Nephron progenitor cell (in vitro differentiated cells): Measurements from ENCODE around the gene MUS81.

Source experiments
- DNase-seq: peaks from one replicate; pipeline ENCODE4 v3.0.0; 2021
- H3K27ac Mint-ChIP-seq: 2 replicates; pipeline ENCODE4 v1.8.0; 2021; ENCODE audit warnings: mild to moderate bottlenecking, moderate library complexity, mixed read lengths
- H3K27me3 Mint-ChIP-seq: 2 replicates; pipeline ENCODE4 v1.8.0; 2021; ENCODE audit warnings: mild to moderate bottlenecking, low read depth, mixed read lengths; ENCODE audit not compliant: poor library complexity
- H3K36me3 Mint-ChIP-seq: 2 replicates; pipeline ENCODE4 v1.8.0; 2021; ENCODE audit warnings: low read depth, mixed read lengths
- H3K4me1 Mint-ChIP-seq: 2 replicates; pipeline ENCODE4 v1.8.0; 2021; ENCODE audit warnings: mixed read lengths
- H3K4me3 Mint-ChIP-seq: 2 replicates; pipeline ENCODE4 v1.8.0; 2021; ENCODE audit warnings: mild to moderate bottlenecking, moderate library complexity, mixed read lengths
- H3K9me3 Mint-ChIP-seq: 2 replicates; pipeline ENCODE4 v1.8.0; 2021; ENCODE audit warnings: mild to moderate bottlenecking, moderate library complexity, mixed read lengths
- TF ChIP-seq, protein P1 (sequence below): fragments of 200-600 bp; sonication (generic); IDR thresholded peaks from 2 replicates; pipeline ENCODE4 v1.5.0; 2021; ENCODE audit warnings: antibody characterized with exemption

MUS81 gene

DNA sequence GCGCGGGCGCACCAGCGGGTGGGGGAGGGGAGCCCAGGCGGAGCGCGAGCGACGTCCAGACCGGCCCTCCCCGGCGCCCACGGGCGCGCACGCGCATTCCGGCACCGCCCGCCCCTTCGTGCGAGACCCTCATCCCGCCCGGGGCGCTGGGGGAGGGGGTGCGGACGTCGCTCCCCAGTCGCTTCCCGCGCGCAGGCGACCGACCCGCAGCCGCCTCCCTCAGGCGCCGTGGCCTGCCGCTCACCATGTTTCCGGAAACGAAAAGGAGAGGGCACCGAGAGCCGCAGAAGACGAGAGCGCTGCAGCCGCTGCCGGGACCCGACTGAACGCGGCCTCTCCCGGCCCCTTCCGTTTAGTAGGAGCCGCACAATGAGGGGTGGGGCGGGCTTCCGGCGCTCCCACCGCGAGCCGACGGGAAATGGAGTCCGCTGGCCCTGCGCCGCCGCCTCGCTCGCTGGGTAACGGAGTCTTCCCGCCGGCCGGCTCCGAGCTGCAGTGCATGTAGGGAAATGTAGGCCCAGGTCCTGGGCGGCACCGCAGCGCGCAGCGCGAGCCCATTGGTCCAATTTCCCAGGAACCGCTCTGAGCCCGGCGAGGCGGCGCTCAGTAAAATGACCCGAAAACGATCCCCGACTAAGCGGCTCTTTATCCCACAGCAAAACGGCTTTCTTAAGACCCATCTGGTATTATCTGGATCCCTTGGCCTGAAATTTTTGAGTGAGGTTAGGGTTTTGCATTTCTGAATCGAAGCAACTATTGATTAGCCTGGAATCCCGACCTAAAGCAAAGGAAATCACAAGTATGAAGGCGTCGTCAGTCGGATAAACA is 2.2 kb upstream of the MUS81 start, which contains the start of gene CFL1:
TSS of gene CFL1 (minus strand) at position 328 of the 828 bp plus-strand sequence. CDS start at position 247, 81 bp downstream.
- H3K27ac Mint-ChIP-seq: peak within 1 kb of the TSS; percentile 100
- H3K9me3 Mint-ChIP-seq: no peaks in the 10 kb centered on the region
- H3K36me3 Mint-ChIP-seq: peaks cover 44% of the 10 kb centered on the region
- H3K4me3 Mint-ChIP-seq: peak within 1 kb of the TSS; percentile 93
- DNase-seq: peak; percentile 96
- peaks cover 58% of the 10 kb centered on the region for H3K4me1 Mint-ChIP-seq
- TF ChIP-seq, protein P1, sequence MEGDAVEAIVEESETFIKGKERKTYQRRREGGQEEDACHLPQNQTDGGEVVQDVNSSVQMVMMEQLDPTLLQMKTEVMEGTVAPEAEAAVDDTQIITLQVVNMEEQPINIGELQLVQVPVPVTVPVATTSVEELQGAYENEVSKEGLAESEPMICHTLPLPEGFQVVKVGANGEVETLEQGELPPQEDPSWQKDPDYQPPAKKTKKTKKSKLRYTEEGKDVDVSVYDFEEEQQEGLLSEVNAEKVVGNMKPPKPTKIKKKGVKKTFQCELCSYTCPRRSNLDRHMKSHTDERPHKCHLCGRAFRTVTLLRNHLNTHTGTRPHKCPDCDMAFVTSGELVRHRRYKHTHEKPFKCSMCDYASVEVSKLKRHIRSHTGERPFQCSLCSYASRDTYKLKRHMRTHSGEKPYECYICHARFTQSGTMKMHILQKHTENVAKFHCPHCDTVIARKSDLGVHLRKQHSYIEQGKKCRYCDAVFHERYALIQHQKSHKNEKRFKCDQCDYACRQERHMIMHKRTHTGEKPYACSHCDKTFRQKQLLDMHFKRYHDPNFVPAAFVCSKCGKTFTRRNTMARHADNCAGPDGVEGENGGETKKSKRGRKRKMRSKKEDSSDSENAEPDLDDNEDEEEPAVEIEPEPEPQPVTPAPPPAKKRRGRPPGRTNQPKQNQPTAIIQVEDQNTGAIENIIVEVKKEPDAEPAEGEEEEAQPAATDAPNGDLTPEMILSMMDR: no peak
- peaks cover 5% of the 10 kb centered on the region for H3K27me3 Mint-ChIP-seq

DNA sequence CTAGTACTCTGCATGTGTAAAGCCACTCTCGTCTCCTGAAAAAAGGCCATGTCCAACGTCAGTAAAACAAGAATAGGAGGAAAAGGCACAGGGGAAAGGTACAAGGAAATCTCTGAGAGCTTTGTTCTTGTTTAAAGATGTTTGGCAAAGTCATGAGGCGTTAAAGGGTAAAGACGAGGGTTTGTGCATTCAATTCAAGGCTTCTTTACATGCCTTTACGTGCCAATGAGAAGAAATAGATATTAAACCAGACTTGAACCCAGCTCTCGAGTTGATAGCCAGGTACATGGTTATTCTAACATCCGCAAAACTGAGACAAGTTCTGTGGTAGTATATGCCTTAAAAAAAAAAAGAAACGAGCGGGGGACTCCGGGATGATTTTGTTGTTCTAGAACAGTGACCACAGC is 1.5 kb upstream of the MUS81 start:
- Mint-ChIP-seq H3K36me3 (peaks cover 38% of the 10 kb centered on the region), H3K27me3 (peaks cover 7% of the 10 kb centered on the region), H3K4me1 (peaks cover 58% of the 10 kb centered on the region), H3K27ac (peak overlapping the region; percentile 100), H3K4me3 (peak overlapping the region; percentile 87), H3K9me3 (no peaks in the 10 kb centered on the region)
- TF ChIP-seq, protein P1: no peak
- DNase-seq: no peak

DNA sequence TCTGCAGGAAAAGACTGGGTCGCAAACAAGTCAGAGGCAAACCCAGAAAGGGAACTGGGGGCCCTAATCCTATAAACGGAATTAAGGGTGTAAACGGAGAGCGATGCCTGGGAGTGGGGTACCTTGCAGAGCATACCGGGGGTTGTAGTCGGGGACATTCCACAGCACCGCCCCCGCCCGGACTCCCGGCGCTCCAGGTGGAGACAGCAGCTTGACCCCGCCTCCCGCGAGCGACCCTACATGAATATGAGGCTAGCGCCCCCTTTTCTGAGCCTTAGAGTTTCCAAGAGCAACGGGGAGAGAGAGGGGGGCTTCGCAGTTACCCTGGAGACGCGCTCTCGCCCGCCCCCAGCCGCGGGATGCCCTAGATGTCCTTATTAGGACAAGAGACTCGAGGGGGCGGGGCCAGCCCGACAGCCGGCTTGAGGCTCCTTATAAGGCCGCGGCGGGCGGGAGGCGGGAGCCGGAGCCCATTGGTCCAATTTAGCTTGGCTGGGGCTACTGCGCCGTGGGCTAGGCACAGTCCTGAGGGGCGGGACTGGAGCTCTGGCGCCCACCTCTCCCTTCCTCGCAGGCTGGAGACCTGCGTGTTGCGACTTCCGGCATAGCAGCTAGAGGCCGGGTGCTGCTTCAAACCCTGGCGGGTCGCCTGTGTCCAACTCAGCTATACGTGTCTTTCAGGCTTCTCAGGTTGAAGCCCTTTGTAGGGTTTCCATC is 980 bp upstream of the MUS81 start:
- TF ChIP-seq, protein P1: no peak
- Mint-ChIP-seq H3K27me3 (peaks cover 11% of the 10 kb centered on the region), H3K36me3 (peaks cover 32% of the 10 kb centered on the region)

DNA sequence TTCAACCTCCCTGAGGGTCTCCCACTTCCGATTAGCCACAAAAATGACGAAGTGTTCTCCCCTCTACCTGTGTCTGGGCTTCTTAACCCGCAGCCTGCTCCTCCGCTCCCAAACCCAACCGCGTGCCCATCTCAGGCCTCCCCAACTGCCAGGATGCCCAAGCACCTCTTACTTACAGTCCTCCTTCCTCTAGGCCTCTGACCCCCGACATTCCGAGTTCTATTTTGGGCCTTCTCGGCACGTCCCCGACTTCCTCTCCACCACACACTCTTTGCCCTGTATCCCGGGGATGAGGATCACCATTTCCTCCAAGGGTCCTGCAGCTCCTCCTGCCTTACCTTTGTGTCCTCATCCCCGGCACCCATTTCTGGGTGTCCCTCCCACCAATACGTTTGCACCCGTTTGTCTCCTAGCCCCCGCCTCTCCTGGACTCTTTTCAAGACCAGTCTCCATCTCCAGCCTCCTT is 388 bp upstream of the MUS81 start:
- H3K27ac Mint-ChIP-seq: peak overlapping the region; percentile 98
- TF ChIP-seq, protein P1: no peak
- peaks cover 11% of the 10 kb centered on the region for H3K27me3 Mint-ChIP-seq
- peak overlapping the region; percentile 87 for H3K4me3 Mint-ChIP-seq
- H3K4me1 Mint-ChIP-seq: peaks cover 50% of the 10 kb centered on the region
- no peaks in the 10 kb centered on the region for H3K9me3 Mint-ChIP-seq
- no peak for DNase-seq
- peaks cover 26% of the 10 kb centered on the region for H3K36me3 Mint-ChIP-seq

More for the DNA sequence above, 980 bp upstream of the MUS81 start:
- peaks cover 56% of the 10 kb centered on the region for H3K4me1 Mint-ChIP-seq
- peak; percentile 99 for DNase-seq
- no peaks in the 10 kb centered on the region for H3K9me3 Mint-ChIP-seq
- peak overlapping the region; percentile 87 for H3K4me3 Mint-ChIP-seq
- peak overlapping the region; percentile 100 for H3K27ac Mint-ChIP-seq

DNA sequence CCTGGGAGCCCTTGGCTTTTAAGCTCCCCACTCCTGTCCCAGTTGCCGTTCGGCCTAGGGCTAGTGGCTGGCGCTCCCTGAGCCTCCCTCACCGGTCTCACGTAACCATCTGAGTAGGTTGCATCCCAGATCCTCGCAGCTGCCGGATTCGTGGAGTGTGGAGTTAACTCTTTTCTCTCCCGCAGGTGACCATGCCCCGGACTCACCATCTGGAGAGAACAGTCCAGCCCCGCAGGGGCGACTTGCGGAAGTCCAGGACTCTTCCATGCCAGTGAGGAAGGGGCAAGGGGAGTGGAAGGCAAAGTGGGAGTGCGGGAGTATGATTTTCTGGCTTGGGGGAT is 902 bp downstream of the MUS81 start:
- TF ChIP-seq, protein P1: no peak
- H3K4me3 Mint-ChIP-seq: peak overlapping the region; percentile 87
- peaks cover 11% of the 10 kb centered on the region for H3K27me3 Mint-ChIP-seq
- H3K27ac Mint-ChIP-seq: peak overlapping the region; percentile 83
- H3K9me3 Mint-ChIP-seq: no peaks in the 10 kb centered on the region
- no peak for DNase-seq
- H3K36me3 Mint-ChIP-seq: peaks cover 13% of the 10 kb centered on the region
- H3K4me1 Mint-ChIP-seq: peaks cover 40% of the 10 kb centered on the region
